Measurements from ENCODE around the gene CCDC39. TPM values are rescaled to one million over a fixed set of nuclear protein-coding genes. Genes with fewer than 3 reads are reported as not detected.

The CCDC39 gene
- not detected in 2 replicates for total RNA-seq
- long read RNA-seq = 0 reads

DNA sequence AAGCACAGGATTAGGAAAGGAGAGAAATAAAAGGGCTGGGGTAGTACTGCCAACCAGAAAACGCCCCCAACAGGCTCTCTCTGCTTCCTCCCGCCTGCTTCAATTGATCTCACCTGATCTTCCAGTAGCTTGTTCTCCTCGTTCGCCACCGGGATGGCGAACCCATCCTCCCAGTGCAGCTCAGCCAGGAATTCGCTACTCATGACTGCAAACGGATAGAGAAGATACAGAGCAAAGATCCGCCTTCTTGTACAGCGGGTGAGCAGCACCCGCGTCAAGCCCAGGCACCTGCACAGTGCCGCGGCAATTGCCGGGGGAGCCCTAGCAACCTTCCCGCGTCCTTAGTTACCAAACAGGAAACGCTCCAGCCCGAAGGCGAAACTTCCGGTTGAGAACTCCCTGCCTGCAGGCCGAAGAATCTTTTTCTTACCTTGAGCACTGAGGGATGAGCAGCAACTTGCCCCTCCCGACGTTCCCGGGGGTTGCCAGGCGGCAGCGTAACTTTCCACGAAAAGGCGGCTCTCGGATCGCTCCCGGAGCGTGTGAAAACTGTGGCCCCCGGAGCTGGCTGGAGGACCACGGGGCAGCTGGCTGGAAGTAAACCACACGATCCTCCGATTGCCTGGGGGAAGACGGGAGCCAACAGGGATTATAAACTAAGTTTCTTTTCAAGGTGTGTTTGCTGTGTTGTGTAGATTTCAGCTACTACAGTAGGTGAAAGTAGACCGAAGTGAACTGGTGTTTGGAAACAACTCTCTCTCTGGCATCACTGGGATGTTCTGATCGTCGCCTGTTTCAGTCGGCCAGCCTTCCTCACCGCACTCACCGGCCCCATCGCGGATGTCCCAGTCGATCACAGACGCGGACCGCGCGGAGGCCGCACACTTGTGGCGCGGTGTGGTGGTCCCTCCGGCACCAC is at the start of gene CCDC39:
CCDC39 (minus strand) TSS at position 312 of the 919 bp plus-strand sequence; CDS start at position 203, 109 bp downstream.
- no peak for DNase-seq (ENCODE audit: extremely low spot score, unreplicated experiment)
- TF ChIP-seq, protein P1, sequence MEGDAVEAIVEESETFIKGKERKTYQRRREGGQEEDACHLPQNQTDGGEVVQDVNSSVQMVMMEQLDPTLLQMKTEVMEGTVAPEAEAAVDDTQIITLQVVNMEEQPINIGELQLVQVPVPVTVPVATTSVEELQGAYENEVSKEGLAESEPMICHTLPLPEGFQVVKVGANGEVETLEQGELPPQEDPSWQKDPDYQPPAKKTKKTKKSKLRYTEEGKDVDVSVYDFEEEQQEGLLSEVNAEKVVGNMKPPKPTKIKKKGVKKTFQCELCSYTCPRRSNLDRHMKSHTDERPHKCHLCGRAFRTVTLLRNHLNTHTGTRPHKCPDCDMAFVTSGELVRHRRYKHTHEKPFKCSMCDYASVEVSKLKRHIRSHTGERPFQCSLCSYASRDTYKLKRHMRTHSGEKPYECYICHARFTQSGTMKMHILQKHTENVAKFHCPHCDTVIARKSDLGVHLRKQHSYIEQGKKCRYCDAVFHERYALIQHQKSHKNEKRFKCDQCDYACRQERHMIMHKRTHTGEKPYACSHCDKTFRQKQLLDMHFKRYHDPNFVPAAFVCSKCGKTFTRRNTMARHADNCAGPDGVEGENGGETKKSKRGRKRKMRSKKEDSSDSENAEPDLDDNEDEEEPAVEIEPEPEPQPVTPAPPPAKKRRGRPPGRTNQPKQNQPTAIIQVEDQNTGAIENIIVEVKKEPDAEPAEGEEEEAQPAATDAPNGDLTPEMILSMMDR (IDR thresholded peaks at IDR 0.05) = no peak
- H3K4me1 Mint-ChIP-seq (ENCODE audit: unreplicated experiment) = peaks cover 18% of the 10 kb centered on the region
- H3K9me3 Mint-ChIP-seq (ENCODE audit: unreplicated experiment) = no peaks in the 10 kb centered on the region
- peaks cover 41% of the 10 kb centered on the region for H3K27me3 Mint-ChIP-seq (ENCODE audit: unreplicated experiment)
- no peaks in the 10 kb centered on the region for H3K36me3 Mint-ChIP-seq (ENCODE audit: unreplicated experiment)
- peak within 1 kb of the TSS; percentile 36 for H3K27ac Mint-ChIP-seq (ENCODE audit: unreplicated experiment)
- peak within 1 kb of the TSS; percentile 84 for H3K4me3 Mint-ChIP-seq (ENCODE audit: unreplicated experiment)

DNA sequence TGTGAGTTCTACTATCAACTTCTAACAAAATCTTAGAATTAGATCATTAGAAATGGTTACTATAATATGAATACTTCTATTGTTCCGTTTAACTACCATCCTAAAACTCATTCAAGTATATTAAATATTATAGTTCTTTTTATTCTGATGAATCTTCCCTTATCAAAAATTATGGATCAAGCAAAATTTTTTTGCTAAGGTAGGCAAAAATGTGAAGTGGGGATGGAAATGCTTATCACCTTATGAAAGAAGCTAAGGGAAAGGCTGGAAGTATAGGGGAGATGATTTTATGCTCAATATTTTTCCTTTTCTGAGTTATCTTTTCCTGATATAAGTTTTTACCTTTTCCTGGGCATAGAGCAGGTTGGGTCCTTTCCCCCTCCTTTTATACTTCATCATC is 40.7 kb upstream of the CCDC39 start:
- Mint-ChIP-seq H3K27me3 (ENCODE audit: unreplicated experiment) (no peaks in the 10 kb centered on the region), H3K4me3 (ENCODE audit: unreplicated experiment) (no peak overlapping the region), H3K36me3 (ENCODE audit: unreplicated experiment) (no peaks in the 10 kb centered on the region), H3K9me3 (ENCODE audit: unreplicated experiment) (no peaks in the 10 kb centered on the region), H3K4me1 (ENCODE audit: unreplicated experiment) (no peaks in the 10 kb centered on the region), H3K27ac (ENCODE audit: unreplicated experiment) (no peak overlapping the region)
- TF ChIP-seq, protein P1 (IDR thresholded peaks at IDR 0.05) = no peak
- DNase-seq (ENCODE audit: extremely low spot score, unreplicated experiment) = no peak

DNA sequence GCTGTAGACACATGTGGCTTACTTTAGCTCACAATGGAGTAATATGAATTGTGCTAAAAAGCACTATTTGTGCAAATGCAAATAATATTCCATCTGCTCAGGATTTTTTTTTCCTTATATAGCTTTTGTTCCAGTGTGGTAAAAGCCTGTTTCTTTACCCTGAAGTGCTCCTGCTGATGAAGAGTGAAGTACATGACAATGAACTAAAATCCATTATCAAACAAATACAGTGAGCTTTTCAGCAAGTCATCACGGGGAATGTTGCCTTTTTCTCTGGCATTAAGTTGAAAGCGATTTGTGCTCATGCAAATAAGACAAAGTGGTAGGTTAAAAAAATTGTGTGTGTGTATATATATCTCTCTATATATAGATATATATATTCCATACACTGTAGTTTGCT is 28.6 kb upstream of the CCDC39 start:
- Mint-ChIP-seq H3K27ac (ENCODE audit: unreplicated experiment) (no peak overlapping the region), H3K27me3 (ENCODE audit: unreplicated experiment) (peaks cover 4% of the 10 kb centered on the region), H3K36me3 (ENCODE audit: unreplicated experiment) (no peaks in the 10 kb centered on the region), H3K9me3 (ENCODE audit: unreplicated experiment) (no peaks in the 10 kb centered on the region), H3K4me3 (ENCODE audit: unreplicated experiment) (no peak overlapping the region), H3K4me1 (ENCODE audit: unreplicated experiment) (no peaks in the 10 kb centered on the region)
- TF ChIP-seq, protein P1 (IDR thresholded peaks at IDR 0.05) = no peak
- DNase-seq (ENCODE audit: extremely low spot score, unreplicated experiment) = no peak

DNA sequence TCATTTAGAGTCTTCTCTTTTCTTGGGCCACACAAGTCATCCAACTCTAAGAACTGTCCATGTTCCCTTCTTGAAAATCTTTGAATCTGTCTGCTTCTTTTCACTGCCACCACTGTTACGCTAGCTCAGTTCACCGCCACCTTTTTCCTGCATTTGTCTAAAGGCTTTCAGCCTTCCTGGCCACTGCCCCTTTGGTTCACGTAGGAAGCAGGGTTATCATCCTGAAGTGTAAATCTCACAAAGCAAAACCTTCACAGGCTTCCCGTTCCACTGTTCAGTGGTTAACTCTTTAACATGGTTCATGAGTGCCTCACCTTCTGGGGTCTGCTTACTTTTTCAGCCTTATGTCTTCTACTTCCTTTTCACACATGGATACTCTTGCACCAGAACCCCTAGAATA is 26.3 kb upstream of the CCDC39 start:
- H3K4me1 Mint-ChIP-seq (ENCODE audit: unreplicated experiment) = no peaks in the 10 kb centered on the region
- no peaks in the 10 kb centered on the region for H3K36me3 Mint-ChIP-seq (ENCODE audit: unreplicated experiment)
- H3K27me3 Mint-ChIP-seq (ENCODE audit: unreplicated experiment) = peaks cover 4% of the 10 kb centered on the region
- TF ChIP-seq, protein P1 (IDR thresholded peaks at IDR 0.05) = no peak
- H3K4me3 Mint-ChIP-seq (ENCODE audit: unreplicated experiment) = no peak overlapping the region
- no peak overlapping the region for H3K27ac Mint-ChIP-seq (ENCODE audit: unreplicated experiment)
- DNase-seq (ENCODE audit: extremely low spot score, unreplicated experiment) = no peak
- H3K9me3 Mint-ChIP-seq (ENCODE audit: unreplicated experiment) = no peaks in the 10 kb centered on the region

DNA sequence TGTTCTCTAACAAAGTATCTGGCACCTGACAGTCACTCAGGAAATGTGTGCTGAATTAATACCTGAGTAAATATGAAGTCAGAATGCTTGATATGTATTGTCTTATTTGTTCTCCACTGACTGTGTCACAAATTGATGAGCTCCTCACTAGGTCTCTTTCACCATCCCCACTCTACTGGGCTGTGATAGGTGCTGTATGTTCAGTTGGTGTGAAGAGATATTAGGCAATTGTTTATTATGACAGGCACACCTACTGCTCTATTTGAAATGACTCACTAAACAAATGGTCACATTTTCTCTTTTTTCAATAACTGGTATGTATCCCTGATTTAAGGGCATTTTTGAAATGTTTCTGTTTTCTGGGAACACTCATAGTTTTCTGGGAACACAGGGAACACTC is 25.2 kb upstream of the CCDC39 start:
- Mint-ChIP-seq H3K27ac (ENCODE audit: unreplicated experiment) (no peak overlapping the region), H3K9me3 (ENCODE audit: unreplicated experiment) (no peaks in the 10 kb centered on the region), H3K36me3 (ENCODE audit: unreplicated experiment) (no peaks in the 10 kb centered on the region), H3K27me3 (ENCODE audit: unreplicated experiment) (peaks cover 4% of the 10 kb centered on the region), H3K4me1 (ENCODE audit: unreplicated experiment) (no peaks in the 10 kb centered on the region), H3K4me3 (ENCODE audit: unreplicated experiment) (no peak overlapping the region)
- no peak for DNase-seq (ENCODE audit: extremely low spot score, unreplicated experiment)
- TF ChIP-seq, protein P1 (IDR thresholded peaks at IDR 0.05) = no peak

Measured in osteocyte (in vitro differentiated cells).